Glutamatergic neuron (in vitro differentiated cells): ENCODE measurements around the gene CBR1. TPM values are rescaled to one million over a fixed set of nuclear protein-coding genes. Genes with fewer than 3 reads are reported as not detected.

ENCODE experiments used
- DNase-seq: peaks from one replicate; pipeline ENCODE4 v3.0.0; 2022
- H3K27ac Mint-ChIP-seq: one replicate; pipeline ENCODE4 v1.8.0; 2020; ENCODE audit warnings: mild to moderate bottlenecking, mixed read lengths, inconsistent platforms; ENCODE audit not compliant: unreplicated experiment
- H3K27me3 Mint-ChIP-seq: one replicate; pipeline ENCODE4 v1.8.0; 2020; ENCODE audit warnings: mild to moderate bottlenecking, moderate library complexity, mixed read lengths, inconsistent platforms; ENCODE audit not compliant: unreplicated experiment
- H3K36me3 Mint-ChIP-seq: one replicate; pipeline ENCODE4 v1.8.0; 2020; ENCODE audit warnings: mild to moderate bottlenecking, mixed read lengths, inconsistent platforms; ENCODE audit not compliant: unreplicated experiment
- H3K4me1 Mint-ChIP-seq: one replicate; pipeline ENCODE4 v1.8.0; 2020; ENCODE audit warnings: mild to moderate bottlenecking, low read depth, mixed read lengths, inconsistent platforms; ENCODE audit not compliant: unreplicated experiment
- H3K4me3 Mint-ChIP-seq: one replicate; pipeline ENCODE4 v1.8.0; 2020; ENCODE audit warnings: mild to moderate bottlenecking, mixed read lengths, inconsistent platforms; ENCODE audit not compliant: unreplicated experiment
- H3K9me3 Mint-ChIP-seq: one replicate; pipeline ENCODE4 v1.8.0; 2020; ENCODE audit warnings: mild to moderate bottlenecking, moderate library complexity, mixed read lengths, inconsistent platforms; ENCODE audit not compliant: unreplicated experiment
- total RNA-seq: library from RNA; stranded (reverse); fragmentation: NEBNext Ultra II Directional; extraction: Animal tissue kit (Norgen Biotek cat#: 25700); gene quantifications from one replicate; pipeline ENCODE4 v1.2.1, GENCODE V29; 2021; ENCODE audit not compliant: unreplicated experiment
- TF ChIP-seq, protein P1 (sequence below): fragments of 200-600 bp; sonication (generic); IDR thresholded peaks from one replicate; pipeline ENCODE4 v1.5.0; 2021; ENCODE audit not compliant: partially characterized antibody, unreplicated experiment

CBR1 gene
- total RNA-seq, 1 donor from 2014 or later: 18.2 TPM

DNA sequence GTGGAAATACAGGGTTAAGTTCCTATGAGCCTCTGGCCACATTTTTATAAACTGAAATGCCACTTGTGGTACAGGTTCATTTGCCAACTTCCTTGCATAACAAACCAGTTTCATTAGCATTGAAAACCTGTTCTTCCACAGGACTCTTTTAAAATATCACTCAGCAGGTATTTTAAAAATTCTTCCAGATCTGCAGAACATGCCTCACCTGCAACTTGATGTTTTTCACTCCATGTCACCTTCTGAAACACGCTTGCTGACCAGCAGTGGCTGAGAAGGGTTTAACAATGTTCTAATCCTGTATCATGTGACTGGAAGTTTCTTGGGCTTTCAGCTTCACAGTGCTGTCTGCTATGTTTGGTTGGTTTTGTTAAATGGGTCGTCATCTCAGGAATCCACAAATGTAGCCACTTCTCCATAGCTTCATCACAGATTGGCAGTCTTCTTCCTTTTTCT, 47.5 kb downstream of the CBR1 start:
- H3K9me3 Mint-ChIP-seq: peaks cover 1% of the 10 kb centered on the region
- no peak for DNase-seq
- no peak overlapping the region for H3K27ac Mint-ChIP-seq
- H3K4me3 Mint-ChIP-seq: no peak overlapping the region
- H3K36me3 Mint-ChIP-seq: no peaks in the 10 kb centered on the region
- TF ChIP-seq, protein P1, sequence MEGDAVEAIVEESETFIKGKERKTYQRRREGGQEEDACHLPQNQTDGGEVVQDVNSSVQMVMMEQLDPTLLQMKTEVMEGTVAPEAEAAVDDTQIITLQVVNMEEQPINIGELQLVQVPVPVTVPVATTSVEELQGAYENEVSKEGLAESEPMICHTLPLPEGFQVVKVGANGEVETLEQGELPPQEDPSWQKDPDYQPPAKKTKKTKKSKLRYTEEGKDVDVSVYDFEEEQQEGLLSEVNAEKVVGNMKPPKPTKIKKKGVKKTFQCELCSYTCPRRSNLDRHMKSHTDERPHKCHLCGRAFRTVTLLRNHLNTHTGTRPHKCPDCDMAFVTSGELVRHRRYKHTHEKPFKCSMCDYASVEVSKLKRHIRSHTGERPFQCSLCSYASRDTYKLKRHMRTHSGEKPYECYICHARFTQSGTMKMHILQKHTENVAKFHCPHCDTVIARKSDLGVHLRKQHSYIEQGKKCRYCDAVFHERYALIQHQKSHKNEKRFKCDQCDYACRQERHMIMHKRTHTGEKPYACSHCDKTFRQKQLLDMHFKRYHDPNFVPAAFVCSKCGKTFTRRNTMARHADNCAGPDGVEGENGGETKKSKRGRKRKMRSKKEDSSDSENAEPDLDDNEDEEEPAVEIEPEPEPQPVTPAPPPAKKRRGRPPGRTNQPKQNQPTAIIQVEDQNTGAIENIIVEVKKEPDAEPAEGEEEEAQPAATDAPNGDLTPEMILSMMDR: no peak
- H3K27me3 Mint-ChIP-seq: peaks cover 4% of the 10 kb centered on the region
- no peaks in the 10 kb centered on the region for H3K4me1 Mint-ChIP-seq

DNA sequence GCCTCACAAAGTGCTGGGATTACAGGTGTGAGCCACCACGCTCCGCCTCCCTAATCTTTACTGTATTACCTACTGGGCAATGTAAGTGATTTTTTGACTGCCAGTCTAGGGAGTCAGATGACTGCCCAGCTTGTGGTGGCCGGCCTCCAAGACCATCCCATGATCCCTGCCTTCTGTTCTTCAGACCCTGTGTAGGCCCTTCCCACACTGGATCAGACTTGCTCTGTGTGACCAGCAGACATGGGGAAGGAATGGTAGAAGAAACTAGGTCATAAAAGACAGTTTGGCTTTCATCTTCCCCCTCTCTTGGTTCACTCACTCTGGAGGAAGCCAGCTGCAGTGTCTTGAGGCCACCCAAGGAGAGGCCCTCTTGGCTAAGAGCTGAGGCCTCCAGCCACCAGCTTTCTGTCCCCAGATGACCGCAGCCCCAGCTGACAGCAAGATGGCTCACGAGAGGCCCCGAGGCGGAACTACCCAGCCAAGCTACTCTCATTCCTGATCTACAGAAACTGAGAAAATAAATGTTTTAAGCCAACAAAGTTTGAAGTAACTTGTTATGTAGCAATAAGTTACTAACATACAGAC, 50.6 kb downstream of the CBR1 start:
- Mint-ChIP-seq H3K36me3 (no peaks in the 10 kb centered on the region), H3K4me1 (no peaks in the 10 kb centered on the region), H3K27me3 (peaks cover 2% of the 10 kb centered on the region), H3K4me3 (no peak overlapping the region), H3K27ac (no peak overlapping the region), H3K9me3 (peaks cover under 1% of the 10 kb centered on the region)
- TF ChIP-seq, protein P1: no peak
- no peak for DNase-seq

Other genes with a start within 250 kb of the CBR1 start
- gene SETD4, start 9.5 kb upstream of the CBR1 start, total RNA-seq: 21.3 TPM
- gene CBR3, start 65.1 kb downstream of the CBR1 start, total RNA-seq: not detected
- 37.8 TPM for gene DOP1B, start 86.8 kb downstream of the CBR1 start, total RNA-seq